NB4 (cell line): ENCODE data around the gene ISG20.
"Not testable (repeated sequence)": the region's sequence is repeated elsewhere in the genome, so short reads cannot be mapped to it uniquely, and the experiment has no call there.

ENCODE experiments used
- CTCF ChIP-seq: IDR thresholded peaks from one replicate; pipeline ENCODE4 v1.5.1; 2012; ENCODE audit warnings: low read depth, low read length
- POLR2A ChIP-seq: IDR thresholded peaks from 2 replicates; pipeline ENCODE4 v1.6.1; 2011; ENCODE audit warnings: mild to moderate bottlenecking; ENCODE audit not compliant: insufficient read length; ENCODE audit errors: extremely low read depth

DNA sequence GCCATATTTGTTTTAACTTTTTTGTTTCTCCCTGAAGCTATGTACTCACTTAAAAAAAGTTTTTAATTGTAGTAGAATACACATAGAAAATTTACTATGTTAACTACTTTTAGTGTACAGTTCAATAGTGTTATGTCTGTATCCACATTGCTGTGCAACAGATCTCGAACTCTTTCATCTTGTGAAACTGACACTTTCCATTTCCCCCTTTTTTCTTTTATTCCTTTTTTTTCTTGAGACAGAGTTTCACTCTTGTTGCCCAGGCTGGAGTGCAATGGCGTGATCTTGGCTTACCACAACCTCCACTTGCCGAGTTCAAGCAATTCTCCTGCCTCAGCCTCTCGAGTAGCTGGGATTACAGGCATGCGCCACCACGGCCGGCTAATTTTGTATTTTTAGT lies 6.0 kb upstream of the ISG20 start:
- not testable (repeated sequence) for TF ChIP-seq CTCF, POLR2A
